GM12878 (cell line): ENCODE measurements around the gene FETUB. TPM values are rescaled to one million over a fixed set of nuclear protein-coding genes. Genes with fewer than 3 reads are reported as not detected.

Source experiments
- HDGF ChIP-seq: fragments of 450-650 bp; IDR thresholded peaks from 2 replicates; pipeline ENCODE4 v1.6.1; 2016; ENCODE audit warnings: antibody characterized with exemption
- MTA3 ChIP-seq: IDR thresholded peaks from 2 replicates; pipeline ENCODE4 v1.6.1; 2012; ENCODE audit warnings: low read length, inconsistent platforms, borderline replicate concordance
- POLR2A ChIP-seq: IDR thresholded peaks from 2 replicates; pipeline ENCODE4 v1.6.1; 2011; ENCODE audit warnings: low read depth, mild to moderate bottlenecking, low read length
- ZNF24 ChIP-seq: fragments of 450-650 bp; IDR thresholded peaks from 2 replicates; pipeline ENCODE4 v1.6.1; 2017; ENCODE audit warnings: antibody characterized with exemption, mild to moderate bottlenecking
- polyA plus RNA-seq, 11 experiments: library from polyadenylated mRNA; depleted of rRNA in 4 of 11; unstranded in 6 of 11; stranded (reverse) in 5 of 11; fragments of >200 nt; fragmentation: Nextera tagmentation in 4 of 11; fragmentation: Illumina TruSeq in 1 of 11; extraction: Ambion mirVana in 4 of 11; extraction: Trizol in 1 of 11; gene quantifications; 1 replicate in 1 of 11; 2 replicates in 10 of 11; pipeline versions ENCODE4 v1.2.1 to v1.2.3, GENCODE V29; 2011 to 2016; ENCODE audit warnings: inconsistent platforms in 2 of 11, missing spikeins in 2 of 11, low read depth in 1 of 11
- total RNA-seq, 4 experiments: library from RNA; depleted of rRNA in 3 of 4; stranded (reverse); fragments of >200 nt in 3 of 4; fragmentation: Illumina TruSeq in 1 of 4; extraction: Trizol in 1 of 4; gene quantifications; 2 replicates each; pipeline versions ENCODE4 v1.2.1 to v1.2.3, GENCODE V29; 2013 to 2021
- TF ChIP-seq, protein P1 (sequence below): IDR thresholded peaks from 2 replicates; pipeline ENCODE4 v1.6.1; 2011; ENCODE audit warnings: mild to moderate bottlenecking, low read depth, low read length, moderate library complexity; ENCODE audit not compliant: insufficient replicate concordance
- TF ChIP-seq, protein P2 (sequence below): fragments of 450-650 bp; IDR thresholded peaks from 2 replicates; pipeline ENCODE4 v1.6.1; 2018; ENCODE audit warnings: borderline replicate concordance, mild to moderate bottlenecking; ENCODE audit not compliant: partially characterized antibody

The FETUB gene
- total and polyA plus RNA-seq, 10 of the 15 experiments (the other 5 are each of a cell fraction or from before 2014, with no cell fraction given) = not detected

DNA sequence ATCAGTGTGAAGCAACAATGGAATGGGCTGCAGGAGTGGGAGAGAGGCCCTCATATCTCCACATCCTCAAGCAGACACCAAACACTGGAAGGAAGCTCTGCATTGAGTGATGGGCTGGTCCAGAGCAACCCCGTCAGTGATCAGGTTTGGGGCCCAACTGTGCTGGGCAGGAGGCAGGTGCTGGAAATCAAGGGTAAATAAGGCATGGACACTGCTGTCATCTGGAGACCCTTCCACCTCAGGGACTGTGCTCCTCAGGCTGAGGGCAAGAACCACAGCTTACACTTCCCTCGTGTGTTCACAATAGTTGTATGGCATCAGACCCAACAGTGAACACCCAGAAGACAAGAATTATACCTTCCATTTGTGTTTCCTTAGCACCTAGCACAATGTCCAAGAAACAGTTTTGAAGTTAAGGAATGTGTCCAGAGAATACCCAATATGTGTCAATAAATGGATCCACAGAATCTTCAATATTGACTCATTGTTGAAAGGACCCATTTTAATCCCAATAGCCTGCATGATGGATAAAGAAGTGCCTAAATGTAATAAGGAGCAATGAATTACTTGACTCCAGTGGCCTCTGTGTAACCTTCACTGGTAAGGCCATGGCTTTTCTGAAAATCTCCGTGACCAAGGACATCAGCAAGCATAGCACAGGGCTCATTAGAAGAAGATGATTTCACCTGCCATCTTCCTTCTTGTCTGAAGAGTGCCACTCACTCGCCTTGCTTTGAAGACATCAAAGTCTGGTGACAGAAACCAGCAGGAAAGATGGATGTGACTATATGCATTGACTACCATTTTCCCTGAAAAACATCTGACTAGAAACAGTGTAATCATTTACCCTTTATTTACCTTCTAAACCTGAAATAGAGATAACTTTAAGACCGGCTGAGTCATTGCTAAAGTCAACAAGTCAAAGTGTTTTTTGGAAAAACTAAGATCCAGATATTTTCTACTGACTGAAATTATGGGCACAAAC lies 34.3 kb upstream of the FETUB start (continued):
- TF ChIP-seq, protein P1, sequence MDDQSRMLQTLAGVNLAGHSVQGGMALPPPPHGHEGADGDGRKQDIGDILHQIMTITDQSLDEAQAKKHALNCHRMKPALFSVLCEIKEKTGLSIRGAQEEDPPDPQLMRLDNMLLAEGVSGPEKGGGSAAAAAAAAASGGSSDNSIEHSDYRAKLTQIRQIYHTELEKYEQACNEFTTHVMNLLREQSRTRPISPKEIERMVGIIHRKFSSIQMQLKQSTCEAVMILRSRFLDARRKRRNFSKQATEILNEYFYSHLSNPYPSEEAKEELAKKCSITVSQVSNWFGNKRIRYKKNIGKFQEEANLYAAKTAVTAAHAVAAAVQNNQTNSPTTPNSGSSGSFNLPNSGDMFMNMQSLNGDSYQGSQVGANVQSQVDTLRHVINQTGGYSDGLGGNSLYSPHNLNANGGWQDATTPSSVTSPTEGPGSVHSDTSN = no peak
- TF ChIP-seq POLR2A (no peak), ZNF24 (no peak), HDGF (no peak), MTA3 (no peak)
- TF ChIP-seq, protein P2, sequence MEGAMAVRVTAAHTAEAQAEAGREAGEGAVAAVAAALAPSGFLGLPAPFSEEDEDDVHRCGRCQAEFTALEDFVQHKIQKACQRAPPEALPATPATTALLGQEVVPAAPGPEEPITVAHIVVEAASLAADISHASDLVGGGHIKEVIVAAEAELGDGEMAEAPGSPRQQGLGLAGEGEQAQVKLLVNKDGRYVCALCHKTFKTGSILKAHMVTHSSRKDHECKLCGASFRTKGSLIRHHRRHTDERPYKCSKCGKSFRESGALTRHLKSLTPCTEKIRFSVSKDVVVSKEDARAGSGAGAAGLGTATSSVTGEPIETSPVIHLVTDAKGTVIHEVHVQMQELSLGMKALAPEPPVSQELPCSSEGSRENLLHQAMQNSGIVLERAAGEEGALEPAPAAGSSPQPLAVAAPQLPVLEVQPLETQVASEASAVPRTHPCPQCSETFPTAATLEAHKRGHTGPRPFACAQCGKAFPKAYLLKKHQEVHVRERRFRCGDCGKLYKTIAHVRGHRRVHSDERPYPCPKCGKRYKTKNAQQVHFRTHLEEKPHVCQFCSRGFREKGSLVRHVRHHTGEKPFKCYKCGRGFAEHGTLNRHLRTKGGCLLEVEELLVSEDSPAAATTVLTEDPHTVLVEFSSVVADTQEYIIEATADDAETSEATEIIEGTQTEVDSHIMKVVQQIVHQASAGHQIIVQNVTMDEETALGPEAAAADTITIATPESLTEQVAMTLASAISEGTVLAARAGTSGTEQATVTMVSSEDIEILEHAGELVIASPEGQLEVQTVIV = no peak
